OCI-LY3 (cell line): ENCODE data around the gene BCAP31.
A peak's percentile ranks its signal among the peaks of the same experiment; 100 is the strongest.
"Not testable (repeated sequence)": the region's sequence is repeated elsewhere in the genome, so short reads cannot be mapped to it uniquely, and the experiment has no call there.

Experiments
- H2AFZ ChIP-seq: fragments of 200-600, 300-600 bp; shearing (Covaris generic); 2 replicates; pipeline ENCODE4 v1.6.0; 2014; ENCODE audit warnings: antibody characterized with exemption, low read depth, low read length
- H3K27ac ChIP-seq: fragments of 200-600, 300-600 bp; sonication (generic); 2 replicates; pipeline ENCODE4 v1.5.1; 2014; ENCODE audit warnings: mild to moderate bottlenecking, low read length, moderate library complexity, mixed read lengths
- H3K27me3 ChIP-seq: fragments of 200-600, 300-600 bp; sonication (generic); 2 replicates; pipeline ENCODE4 v1.6.1; 2014; ENCODE audit warnings: low read depth, low read length, mixed read lengths
- H3K36me3 ChIP-seq: fragments of 200-600, 300-600 bp; sonication (generic); replicated peaks from 2 replicates; pipeline ENCODE3; 2014; ENCODE audit warnings: low read depth, low read length, mixed read lengths
- H3K4me1 ChIP-seq: fragments of 300-600, 200-600 bp; sonication (generic); 2 replicates; pipeline ENCODE4 v1.6.1; 2014; ENCODE audit warnings: low read length, mixed read lengths
- H3K4me2 ChIP-seq: fragments of 200-600, 300-600 bp; sonication (generic); 2 replicates; pipeline ENCODE4 v1.6.1; 2014; ENCODE audit warnings: low read length, mixed read lengths
- H3K4me3 ChIP-seq: fragments of 300-600, 200-600 bp; sonication (generic); 2 replicates; pipeline ENCODE4 v1.5.1; 2014; ENCODE audit warnings: antibody characterized with exemption, mild to moderate bottlenecking, low read length, moderate library complexity
- H3K79me2 ChIP-seq: fragments of 300-600, 200-600 bp; shearing (Covaris generic); 2 replicates; pipeline ENCODE4 v1.6.1; 2014; ENCODE audit warnings: mild to moderate bottlenecking, low read length, mixed read lengths
- H3K9ac ChIP-seq: fragments of 300-600, 200-600 bp; shearing (Covaris generic); 2 replicates; pipeline ENCODE4 v1.6.0; 2014; ENCODE audit warnings: mild to moderate bottlenecking, low read length, moderate library complexity
- H3K9me3 ChIP-seq: fragments of 200-600, 300-600 bp; shearing (Covaris generic); 2 replicates; pipeline ENCODE4 v1.6.1; 2014; ENCODE audit warnings: low read length, mixed read lengths; ENCODE audit not compliant: insufficient read depth
- H4K20me1 ChIP-seq: fragments of 200-600, 300-600 bp; sonication (generic); 2 replicates; pipeline ENCODE4 v1.6.1; 2016; ENCODE audit warnings: low read length, mixed read lengths; ENCODE audit not compliant: insufficient read depth
- EZH2phosphoT487 ChIP-seq: fragments of 200-600 bp; shearing (Covaris generic); IDR thresholded peaks from 2 replicates; pipeline ENCODE4 v1.6.1; 2018; ENCODE audit warnings: antibody characterized with exemption, mixed run types, low read depth
- TF ChIP-seq, protein P1 (sequence below): fragments of 200-600, 300-600 bp; sonication (generic); IDR thresholded peaks from 2 replicates; pipeline ENCODE4 v1.5.1; 2014; ENCODE audit warnings: antibody characterized with exemption, low read length, low read depth

Gene BCAP31

DNA sequence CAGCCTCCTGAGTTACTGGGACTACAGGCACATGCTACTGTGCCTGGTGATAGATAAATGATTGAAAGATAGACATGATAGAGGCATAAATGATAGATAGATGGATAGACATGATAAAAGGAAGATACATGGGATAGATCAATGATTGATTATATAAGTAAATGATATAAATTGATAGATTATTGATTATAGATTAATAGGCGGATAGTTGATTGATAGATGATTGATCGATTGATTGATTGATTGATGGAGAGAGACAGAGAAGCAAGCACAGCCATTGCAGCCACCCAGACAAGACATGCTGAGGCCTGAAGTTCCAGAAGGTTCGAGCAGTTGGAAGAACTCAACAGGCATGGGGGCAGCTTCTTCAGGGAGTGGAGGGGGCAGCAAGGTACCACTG is 22.2 kb upstream of the BCAP31 start:
- Histone ChIP-seq H3K4me3 (no peak overlapping the region), H3K4me1 (no peaks in the 10 kb centered on the region), H3K9ac (no peak overlapping the region), H3K9me3 (no peaks in the 10 kb centered on the region), H3K4me2 (no peak overlapping the region), H3K36me3 (no peaks in the 10 kb centered on the region), H3K27me3 (peaks cover 8% of the 10 kb centered on the region), H3K27ac (no peak overlapping the region), H2AFZ (no peak overlapping the region), H4K20me1 (no peaks in the 10 kb centered on the region), H3K79me2 (no peaks in the 10 kb centered on the region)
- TF ChIP-seq, protein P1, sequence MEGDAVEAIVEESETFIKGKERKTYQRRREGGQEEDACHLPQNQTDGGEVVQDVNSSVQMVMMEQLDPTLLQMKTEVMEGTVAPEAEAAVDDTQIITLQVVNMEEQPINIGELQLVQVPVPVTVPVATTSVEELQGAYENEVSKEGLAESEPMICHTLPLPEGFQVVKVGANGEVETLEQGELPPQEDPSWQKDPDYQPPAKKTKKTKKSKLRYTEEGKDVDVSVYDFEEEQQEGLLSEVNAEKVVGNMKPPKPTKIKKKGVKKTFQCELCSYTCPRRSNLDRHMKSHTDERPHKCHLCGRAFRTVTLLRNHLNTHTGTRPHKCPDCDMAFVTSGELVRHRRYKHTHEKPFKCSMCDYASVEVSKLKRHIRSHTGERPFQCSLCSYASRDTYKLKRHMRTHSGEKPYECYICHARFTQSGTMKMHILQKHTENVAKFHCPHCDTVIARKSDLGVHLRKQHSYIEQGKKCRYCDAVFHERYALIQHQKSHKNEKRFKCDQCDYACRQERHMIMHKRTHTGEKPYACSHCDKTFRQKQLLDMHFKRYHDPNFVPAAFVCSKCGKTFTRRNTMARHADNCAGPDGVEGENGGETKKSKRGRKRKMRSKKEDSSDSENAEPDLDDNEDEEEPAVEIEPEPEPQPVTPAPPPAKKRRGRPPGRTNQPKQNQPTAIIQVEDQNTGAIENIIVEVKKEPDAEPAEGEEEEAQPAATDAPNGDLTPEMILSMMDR: no peak
- TF ChIP-seq EZH2phosphoT487: no peak

DNA sequence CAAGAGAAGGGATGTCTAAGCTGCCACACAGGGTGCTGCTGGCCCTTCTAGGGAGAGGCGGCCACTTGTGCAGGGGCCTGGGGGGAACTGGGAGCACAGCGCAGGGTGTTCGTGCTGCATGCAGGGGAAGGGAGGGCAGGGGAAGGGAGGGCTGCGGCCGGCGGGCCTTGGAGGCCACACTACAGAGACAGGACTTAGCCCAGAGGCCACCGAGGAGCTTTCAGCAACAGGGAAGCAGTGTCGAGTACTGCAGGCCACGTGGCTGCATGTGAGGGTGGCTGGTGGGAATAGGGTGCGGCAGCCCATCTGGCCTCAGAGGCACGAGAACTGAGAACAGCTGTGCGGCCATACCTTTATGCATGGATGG is 20.9 kb upstream of the BCAP31 start:
- H3K27ac ChIP-seq, H3K4me2 ChIP-seq, H3K9me3 ChIP-seq, H4K20me1 ChIP-seq, H3K9ac ChIP-seq, H3K79me2 ChIP-seq, H2AFZ ChIP-seq, H3K36me3 ChIP-seq, H3K4me1 ChIP-seq, H3K27me3 ChIP-seq, H3K4me3 ChIP-seq: not testable (repeated sequence)

DNA sequence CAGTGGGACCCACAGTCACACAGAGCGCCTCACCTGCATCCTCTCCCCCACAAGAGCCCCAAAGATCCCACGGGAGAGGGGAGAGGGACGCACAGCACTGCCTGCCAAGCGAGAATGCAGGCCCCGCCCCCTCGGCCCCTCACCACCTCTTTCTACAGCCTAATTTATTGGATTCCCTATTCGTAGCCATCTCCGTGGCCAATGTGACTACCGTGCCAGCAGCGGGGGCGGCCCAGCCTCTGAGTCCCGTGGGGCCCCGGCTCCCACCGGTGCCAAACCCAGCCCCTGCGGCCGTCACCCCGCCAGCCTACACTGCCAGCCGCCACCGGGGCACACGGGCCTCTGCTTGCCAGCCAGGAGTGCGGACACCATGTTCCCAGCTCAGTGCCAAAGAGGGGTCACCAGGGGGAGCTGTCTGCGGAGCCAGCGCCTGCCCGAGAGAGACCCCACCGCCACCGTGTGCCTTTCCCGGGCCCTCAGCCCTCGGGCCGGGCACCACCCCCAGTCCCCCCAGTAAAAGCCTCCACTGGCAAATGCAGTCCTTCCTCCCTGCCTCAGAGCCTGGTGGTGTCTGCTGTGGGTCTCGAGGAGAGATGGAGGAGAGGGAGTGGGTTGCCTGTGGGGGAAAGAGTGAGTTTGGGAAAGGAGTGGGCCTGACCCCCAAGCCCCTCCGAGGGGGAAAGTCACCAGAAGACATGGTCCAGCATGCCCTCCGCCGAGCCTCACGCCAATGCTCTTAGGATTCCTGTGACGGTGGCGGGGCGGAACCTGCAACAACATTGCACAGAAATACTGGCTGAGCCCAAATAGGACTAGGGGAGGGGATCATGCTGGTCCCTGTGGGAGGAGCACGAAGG is 20.3 kb upstream of the BCAP31 start:
- TF ChIP-seq, protein P1: peak; percentile 36
- TF ChIP-seq EZH2phosphoT487: no peak
- Histone ChIP-seq H3K27ac (no peak overlapping the region), H4K20me1 (no peaks in the 10 kb centered on the region), H3K4me1 (no peaks in the 10 kb centered on the region), H3K9ac (no peak overlapping the region), H3K79me2 (no peaks in the 10 kb centered on the region), H3K36me3 (no peaks in the 10 kb centered on the region), H3K4me3 (peak overlapping the region; percentile 24; the same call in 1 of the 2 replicates), H3K4me2 (peak overlapping the region; percentile 50), H3K9me3 (no peaks in the 10 kb centered on the region), H2AFZ (no peak overlapping the region), H3K27me3 (no peaks in the 10 kb centered on the region)

DNA sequence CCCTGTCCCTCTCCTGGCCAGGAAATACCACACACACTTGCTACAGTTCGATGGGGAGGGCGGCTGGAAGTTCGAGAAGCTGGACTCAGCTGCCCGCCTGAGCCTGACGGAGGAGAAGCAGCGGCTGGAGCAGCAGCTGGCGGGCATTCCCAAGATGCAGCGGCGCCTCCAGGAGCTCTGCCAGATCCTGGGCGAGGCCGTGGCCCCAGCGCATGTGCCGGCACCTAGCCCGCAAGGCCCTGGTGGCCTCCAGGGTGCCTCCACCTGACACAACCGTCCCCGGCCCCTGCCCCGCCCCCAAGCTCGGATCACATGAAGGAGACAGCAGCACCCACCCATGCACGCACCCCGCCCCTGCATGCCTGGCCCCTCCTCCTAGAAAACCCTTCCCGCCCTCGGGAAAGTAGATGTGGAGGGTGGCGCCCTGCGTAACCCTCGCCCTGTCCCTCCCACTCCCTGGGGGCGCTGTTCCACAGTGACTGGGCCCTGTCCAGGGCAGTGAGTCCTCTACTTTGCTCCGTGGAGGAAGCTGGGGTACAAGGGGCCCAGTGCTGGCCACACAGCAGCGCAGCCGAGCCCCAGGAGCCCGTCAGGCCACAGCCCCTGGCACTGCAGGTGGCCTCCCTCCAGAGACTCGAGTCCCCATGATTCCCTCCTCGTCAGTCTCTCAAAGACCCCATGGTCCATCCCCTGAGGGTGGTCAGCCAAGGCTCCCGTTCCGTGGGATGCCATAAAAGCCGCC is 19.5 kb upstream of the BCAP31 start:
- H3K4me2 ChIP-seq: peak overlapping the region; percentile 50; the same call in 1 of the 2 replicates
- H3K9ac ChIP-seq, H3K27me3 ChIP-seq, H3K4me1 ChIP-seq, H3K36me3 ChIP-seq, H3K4me3 ChIP-seq, H3K9me3 ChIP-seq, H3K79me2 ChIP-seq, H3K27ac ChIP-seq, H4K20me1 ChIP-seq, H2AFZ ChIP-seq: not testable (repeated sequence)

DNA sequence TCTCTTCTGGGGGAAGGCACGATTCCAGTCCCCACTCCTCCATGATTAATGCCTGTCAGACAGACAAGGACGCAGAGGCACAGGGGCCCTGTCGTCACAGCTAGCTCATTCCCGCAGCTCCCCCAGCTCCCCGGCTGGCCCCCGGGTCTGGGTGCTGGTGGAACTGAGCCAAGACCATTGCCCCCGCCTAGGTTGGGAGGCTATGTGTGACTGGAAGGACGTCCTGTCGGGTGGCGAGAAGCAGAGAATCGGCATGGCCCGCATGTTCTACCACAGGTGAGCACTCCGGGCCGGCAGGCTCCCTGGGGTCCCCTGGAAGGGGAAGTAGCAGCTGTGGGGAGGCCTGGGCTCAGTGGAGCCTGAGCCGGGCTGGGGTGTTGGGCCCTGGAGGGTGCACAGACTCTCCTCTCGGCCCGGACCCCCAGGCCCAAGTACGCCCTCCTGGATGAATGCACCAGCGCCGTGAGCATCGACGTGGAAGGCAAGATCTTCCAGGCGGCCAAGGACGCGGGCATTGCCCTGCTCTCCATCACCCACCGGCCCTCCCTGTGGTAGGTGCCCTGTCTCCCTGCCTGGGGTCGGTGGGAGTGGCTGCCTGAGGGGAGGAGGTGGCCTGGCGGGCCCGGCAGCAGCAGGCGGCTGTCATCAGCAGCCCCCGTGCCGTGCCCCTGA is 18.7 kb upstream of the BCAP31 start:
- not testable (repeated sequence) for H3K4me1 ChIP-seq, H3K27ac ChIP-seq, H3K27me3 ChIP-seq, H3K9me3 ChIP-seq, H3K36me3 ChIP-seq, H3K9ac ChIP-seq, H3K4me2 ChIP-seq, H2AFZ ChIP-seq, H3K79me2 ChIP-seq, H3K4me3 ChIP-seq, H4K20me1 ChIP-seq

DNA sequence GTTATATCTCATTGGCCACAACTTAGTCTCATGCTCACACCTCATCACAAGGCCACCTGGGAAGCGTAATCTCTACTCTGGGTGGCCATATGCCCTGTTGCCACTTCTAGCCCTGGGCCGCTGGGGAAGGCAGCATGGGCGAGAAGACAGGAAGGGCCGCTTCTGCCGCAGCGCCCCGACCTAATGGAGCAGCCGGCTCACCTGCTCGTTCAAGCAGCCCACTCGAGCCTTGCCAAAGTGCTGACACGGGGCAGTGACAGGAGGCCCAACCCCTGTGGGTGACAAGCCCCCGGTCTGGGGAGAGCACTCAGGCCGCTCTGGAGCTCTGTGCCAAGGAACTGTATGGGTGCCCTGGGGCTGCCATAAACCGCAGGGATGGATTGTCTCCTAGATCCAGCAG is 17.9 kb upstream of the BCAP31 start:
- H3K4me3 ChIP-seq, H4K20me1 ChIP-seq, H3K4me2 ChIP-seq, H3K27ac ChIP-seq, H2AFZ ChIP-seq, H3K36me3 ChIP-seq, H3K4me1 ChIP-seq, H3K79me2 ChIP-seq, H3K9ac ChIP-seq, H3K9me3 ChIP-seq, H3K27me3 ChIP-seq: not testable (repeated sequence)
